ENCODE measurements around the gene PPP1R14C. TPM values are rescaled to one million over a fixed set of nuclear protein-coding genes. Genes with fewer than 3 reads are reported as not detected.

The PPP1R14C gene
- total and polyA plus RNA-seq, 2 donors, result 0.42 to 1.9 TPM

DNA sequence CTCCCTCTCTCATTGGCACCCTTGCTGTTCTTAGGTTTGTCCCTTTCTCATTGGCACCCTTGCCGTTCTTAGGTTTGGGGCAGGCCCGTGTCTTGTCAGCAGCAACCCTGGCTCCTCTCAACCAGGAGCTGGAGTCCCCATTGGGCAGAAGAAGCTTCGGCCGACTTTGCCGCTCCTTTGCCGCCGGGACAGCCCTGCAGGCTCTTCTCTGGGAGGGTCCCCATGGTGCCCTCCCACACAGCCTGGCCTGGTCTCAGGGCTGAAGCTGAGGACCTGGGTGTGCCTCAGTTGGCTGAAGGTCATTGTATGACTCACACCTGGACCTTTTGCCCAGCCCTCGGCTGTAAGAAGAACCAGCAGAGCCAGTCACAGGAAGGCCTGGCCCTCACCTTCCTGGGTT, 59.6 kb downstream of the PPP1R14C start:
- 97% methylated on average over 8 of the region's 8 CpGs for WGBS
- H3K4me1 ChIP-seq (ENCODE audit: control insufficient read depth in 2 of 2, insufficient read depth in 2 of 2, low read length in 2 of 2), result peaks cover 0 to 7% of the 10 kb centered on the region in 2 donors
- H3K4me3 ChIP-seq (ENCODE audit: low read length in 2 of 2), result no peak overlapping the region
- DNase-seq (ENCODE audit: low read depth in 6 of 9, low spot score in 9 of 9), result no peak
- no peaks in the 10 kb centered on the region for H3K9me3 ChIP-seq (ENCODE audit: control insufficient read depth in 2 of 2, insufficient read depth in 1 of 2, low read length in 1 of 2)
- H3K27ac ChIP-seq (ENCODE audit: low read depth in 1 of 2, low read length in 1 of 2), result no peak overlapping the region
- no peaks in the 10 kb centered on the region for H3K36me3 ChIP-seq (ENCODE audit: control insufficient read depth in 2 of 2, insufficient read depth in 2 of 2, low read length in 1 of 2)
- H3K27me3 ChIP-seq (ENCODE audit: control insufficient read depth in 2 of 2, insufficient read depth in 1 of 2, low read length in 1 of 2), result no peaks in the 10 kb centered on the region

DNA sequence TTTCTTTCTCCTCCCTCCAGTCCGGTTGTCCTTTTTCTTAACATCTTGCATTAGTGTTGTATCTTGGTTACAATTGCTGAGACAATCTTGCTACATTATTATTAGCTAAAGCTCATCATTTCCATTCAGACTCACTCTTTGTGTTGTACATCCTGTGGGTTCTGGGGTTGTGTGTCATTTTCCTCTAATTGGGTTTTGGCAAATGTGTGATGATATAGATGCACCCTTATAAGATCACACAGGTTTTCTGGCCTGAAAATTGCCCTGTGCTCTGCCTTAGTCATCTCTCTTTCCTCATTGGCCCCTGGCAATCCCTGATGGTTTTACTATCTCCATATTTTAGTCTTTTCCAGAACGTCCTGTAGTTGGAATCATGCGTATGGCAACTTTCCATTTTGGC, 60.1 kb downstream of the PPP1R14C start:
- no peak for DNase-seq (ENCODE audit: low read depth in 6 of 9, low spot score in 9 of 9)
- no peak overlapping the region for H3K27ac ChIP-seq (ENCODE audit: low read depth in 1 of 2, low read length in 1 of 2)
- WGBS, result 94% methylated on average over 3 of the region's 3 CpGs

DNA sequence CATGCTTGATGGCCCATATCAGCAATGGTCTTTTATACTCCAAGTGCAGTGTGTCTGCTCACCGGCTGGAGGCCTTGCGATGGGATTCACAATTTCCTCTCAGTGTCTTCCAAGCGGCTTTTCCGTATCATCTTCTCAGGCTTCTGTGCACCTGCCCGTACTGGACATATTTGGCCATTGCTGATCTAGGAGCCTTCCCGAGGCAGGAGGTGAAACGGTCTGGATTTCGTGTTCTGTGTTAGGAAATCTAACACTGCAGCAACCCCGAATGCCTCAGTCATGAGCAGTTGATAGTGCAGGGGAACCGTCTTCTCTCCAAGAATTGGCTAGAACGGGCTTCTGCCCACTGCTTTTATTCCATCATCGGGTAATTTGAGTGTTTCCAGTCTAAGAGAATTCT, 60.5 kb downstream of the PPP1R14C start:
- Histone ChIP-seq H3K4me3 (ENCODE audit: low read length in 2 of 2) (no peak overlapping the region), H3K27me3 (ENCODE audit: control insufficient read depth in 2 of 2, insufficient read depth in 1 of 2, low read length in 1 of 2) (no peaks in the 10 kb centered on the region), H3K27ac (ENCODE audit: low read depth in 1 of 2, low read length in 1 of 2) (no peak overlapping the region), H3K9me3 (ENCODE audit: control insufficient read depth in 2 of 2, insufficient read depth in 1 of 2, low read length in 1 of 2) (no peaks in the 10 kb centered on the region), H3K36me3 (ENCODE audit: control insufficient read depth in 2 of 2, insufficient read depth in 2 of 2, low read length in 1 of 2) (no peaks in the 10 kb centered on the region), H3K4me1 (ENCODE audit: control insufficient read depth in 2 of 2, insufficient read depth in 2 of 2, low read length in 2 of 2) (peaks cover 0 to 7% of the 10 kb centered on the region in 2 donors)
- WGBS, result 96% methylated on average over 12 of the region's 12 CpGs
- DNase-seq (ENCODE audit: low read depth in 6 of 9, low spot score in 9 of 9), result no peak

More for the DNA sequence above, 60.1 kb downstream of the PPP1R14C start:
- Histone ChIP-seq H3K27me3 (ENCODE audit: control insufficient read depth in 2 of 2, insufficient read depth in 1 of 2, low read length in 1 of 2) (no peaks in the 10 kb centered on the region), H3K9me3 (ENCODE audit: control insufficient read depth in 2 of 2, insufficient read depth in 1 of 2, low read length in 1 of 2) (no peaks in the 10 kb centered on the region), H3K4me1 (ENCODE audit: control insufficient read depth in 2 of 2, insufficient read depth in 2 of 2, low read length in 2 of 2) (peaks cover 0 to 7% of the 10 kb centered on the region in 2 donors), H3K4me3 (ENCODE audit: low read length in 2 of 2) (no peak overlapping the region), H3K36me3 (ENCODE audit: control insufficient read depth in 2 of 2, insufficient read depth in 2 of 2, low read length in 1 of 2) (no peaks in the 10 kb centered on the region)

DNA sequence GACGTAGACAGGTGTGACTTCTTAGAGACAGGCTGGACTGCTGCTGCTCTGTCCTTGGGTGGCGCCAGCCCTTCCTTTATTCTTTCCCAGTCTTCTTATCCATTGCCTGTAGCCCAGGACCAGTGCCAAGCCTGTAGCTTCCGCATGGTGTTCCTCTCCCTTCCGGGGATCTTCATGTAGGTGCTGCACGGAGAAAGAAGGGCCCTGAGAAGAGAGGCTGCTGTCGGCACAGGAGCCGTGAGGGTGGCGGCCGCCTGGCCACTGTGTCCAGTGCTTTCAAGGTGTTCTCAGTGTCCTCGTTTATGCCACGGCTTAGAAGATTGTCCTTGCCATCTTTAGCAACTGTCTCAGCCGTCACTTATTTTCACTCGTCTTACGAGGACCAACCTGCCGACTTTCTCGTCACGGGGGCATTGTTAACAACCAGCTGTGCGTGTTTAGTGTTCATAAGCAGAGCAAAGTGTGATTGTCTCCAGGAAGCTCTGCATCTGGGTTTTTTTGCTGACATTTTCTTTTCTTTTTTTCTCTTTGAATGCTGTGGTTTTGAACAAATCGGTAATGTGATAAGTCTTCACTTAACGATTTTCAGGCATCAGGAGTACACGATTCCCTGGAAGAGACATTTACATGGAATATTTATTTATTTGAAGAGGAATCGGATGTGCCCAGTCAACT, 61.2 kb downstream of the PPP1R14C start:
- H3K27me3 ChIP-seq (ENCODE audit: control insufficient read depth in 2 of 2, insufficient read depth in 1 of 2, low read length in 1 of 2), result no peaks in the 10 kb centered on the region

DNA sequence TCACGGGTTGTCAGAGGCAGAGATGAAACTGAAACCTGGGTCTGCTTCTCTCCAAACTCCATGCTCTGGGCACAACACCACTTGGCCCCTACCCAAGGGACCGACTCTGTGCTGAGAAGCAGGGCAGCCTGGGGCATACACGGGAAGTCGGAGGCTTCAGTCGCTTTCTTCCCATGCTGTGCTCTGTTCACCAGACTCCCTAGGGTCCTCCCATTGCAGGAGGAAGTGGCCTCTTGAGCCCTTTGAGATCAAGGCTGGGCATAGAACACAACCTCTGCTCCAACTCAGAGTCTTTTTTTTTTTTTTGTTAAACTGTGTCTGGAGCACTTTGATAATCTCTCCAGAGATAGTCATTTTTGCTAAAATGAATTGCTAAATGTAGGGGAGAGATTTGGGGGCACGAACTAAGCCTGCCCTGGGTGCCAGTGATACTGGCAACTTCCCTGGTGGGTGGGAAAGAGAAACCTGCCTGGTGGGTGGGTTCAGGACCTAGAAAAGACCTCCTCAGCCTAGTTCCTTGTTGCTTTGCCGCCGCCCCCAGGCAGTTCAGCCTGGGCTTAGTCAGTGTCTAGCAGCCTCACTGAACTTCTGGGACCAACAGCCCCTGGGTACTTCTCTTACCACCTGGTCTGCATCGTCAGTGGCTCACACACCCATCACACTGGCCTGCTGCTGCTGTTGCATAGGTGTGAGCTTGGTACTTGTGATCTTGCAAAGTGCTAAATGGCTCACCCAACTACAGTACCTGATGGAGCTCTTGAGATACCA, 62.0 kb downstream of the PPP1R14C start:
- H3K36me3 ChIP-seq (ENCODE audit: control insufficient read depth in 2 of 2, insufficient read depth in 2 of 2, low read length in 1 of 2), result no peaks in the 10 kb centered on the region
- H3K9me3 ChIP-seq (ENCODE audit: control insufficient read depth in 2 of 2, insufficient read depth in 1 of 2, low read length in 1 of 2), result no peaks in the 10 kb centered on the region
- H3K4me3 ChIP-seq (ENCODE audit: low read length in 2 of 2), result no peak overlapping the region
- peaks cover 0 to 7% of the 10 kb centered on the region in 2 donors for H3K4me1 ChIP-seq (ENCODE audit: control insufficient read depth in 2 of 2, insufficient read depth in 2 of 2, low read length in 2 of 2)
- peak in 1 of 9 donors; percentile 3 for DNase-seq (ENCODE audit: low read depth in 6 of 9, low spot score in 9 of 9)
- 57% methylated on average over 9 of the region's 9 CpGs for WGBS
- H3K27me3 ChIP-seq (ENCODE audit: control insufficient read depth in 2 of 2, insufficient read depth in 1 of 2, low read length in 1 of 2), result no peaks in the 10 kb centered on the region
- H3K27ac ChIP-seq (ENCODE audit: low read depth in 1 of 2, low read length in 1 of 2), result no peak overlapping the region

More for the DNA sequence above, 61.2 kb downstream of the PPP1R14C start:
- H3K4me1 ChIP-seq (ENCODE audit: control insufficient read depth in 2 of 2, insufficient read depth in 2 of 2, low read length in 2 of 2), result peaks cover 0 to 7% of the 10 kb centered on the region in 2 donors
- no peak overlapping the region for H3K27ac ChIP-seq (ENCODE audit: low read depth in 1 of 2, low read length in 1 of 2)
- H3K36me3 ChIP-seq (ENCODE audit: control insufficient read depth in 2 of 2, insufficient read depth in 2 of 2, low read length in 1 of 2), result no peaks in the 10 kb centered on the region
- no peaks in the 10 kb centered on the region for H3K9me3 ChIP-seq (ENCODE audit: control insufficient read depth in 2 of 2, insufficient read depth in 1 of 2, low read length in 1 of 2)
- 93% methylated on average over 22 of the region's 22 CpGs for WGBS
- DNase-seq (ENCODE audit: low read depth in 6 of 9, low spot score in 9 of 9), result no peak
- H3K4me3 ChIP-seq (ENCODE audit: low read length in 2 of 2), result no peak overlapping the region

DNA sequence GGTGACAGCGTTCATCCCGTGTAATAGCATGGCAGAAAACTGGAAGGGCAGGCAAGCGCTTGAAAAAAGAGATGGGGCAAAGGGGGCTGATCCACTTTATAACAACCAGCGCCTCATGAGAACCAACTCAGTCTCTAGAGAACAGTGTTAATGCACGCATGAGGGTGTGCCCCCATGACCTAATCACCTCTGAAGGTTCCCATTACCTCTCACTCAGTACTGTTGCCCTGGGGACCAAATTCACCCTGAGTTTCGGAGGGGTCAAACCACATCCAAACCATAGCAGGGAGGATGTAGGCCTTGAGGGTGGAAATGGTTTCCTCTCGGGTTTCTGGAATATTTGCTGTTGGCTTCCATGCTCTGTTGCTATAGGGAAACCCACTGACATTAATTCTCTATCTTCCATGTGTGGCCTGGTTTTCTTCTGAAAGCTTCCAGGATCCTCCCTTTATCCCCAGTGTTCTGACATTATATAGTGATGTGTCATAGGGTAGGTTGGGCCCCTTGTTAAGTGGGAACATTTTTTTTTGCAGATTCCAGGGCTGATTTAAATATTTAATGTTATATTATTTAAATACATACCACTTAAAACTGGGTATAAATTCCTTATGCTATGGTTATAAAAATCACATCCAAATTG, 65.2 kb downstream of the PPP1R14C start:
- Histone ChIP-seq H3K36me3 (ENCODE audit: control insufficient read depth in 2 of 2, insufficient read depth in 2 of 2, low read length in 1 of 2) (no peaks in the 10 kb centered on the region), H3K27ac (ENCODE audit: low read depth in 1 of 2, low read length in 1 of 2) (no peak overlapping the region), H3K9me3 (ENCODE audit: control insufficient read depth in 2 of 2, insufficient read depth in 1 of 2, low read length in 1 of 2) (no peaks in the 10 kb centered on the region), H3K4me1 (ENCODE audit: control insufficient read depth in 2 of 2, insufficient read depth in 2 of 2, low read length in 2 of 2) (peaks cover 0 to 7% of the 10 kb centered on the region in 2 donors), H3K4me3 (ENCODE audit: low read length in 2 of 2) (no peak overlapping the region), H3K27me3 (ENCODE audit: control insufficient read depth in 2 of 2, insufficient read depth in 1 of 2, low read length in 1 of 2) (no peaks in the 10 kb centered on the region)
- DNase-seq (ENCODE audit: low read depth in 6 of 9, low spot score in 9 of 9), result no peak
- WGBS, result 97% methylated on average over 7 of the region's 7 CpGs

DNA sequence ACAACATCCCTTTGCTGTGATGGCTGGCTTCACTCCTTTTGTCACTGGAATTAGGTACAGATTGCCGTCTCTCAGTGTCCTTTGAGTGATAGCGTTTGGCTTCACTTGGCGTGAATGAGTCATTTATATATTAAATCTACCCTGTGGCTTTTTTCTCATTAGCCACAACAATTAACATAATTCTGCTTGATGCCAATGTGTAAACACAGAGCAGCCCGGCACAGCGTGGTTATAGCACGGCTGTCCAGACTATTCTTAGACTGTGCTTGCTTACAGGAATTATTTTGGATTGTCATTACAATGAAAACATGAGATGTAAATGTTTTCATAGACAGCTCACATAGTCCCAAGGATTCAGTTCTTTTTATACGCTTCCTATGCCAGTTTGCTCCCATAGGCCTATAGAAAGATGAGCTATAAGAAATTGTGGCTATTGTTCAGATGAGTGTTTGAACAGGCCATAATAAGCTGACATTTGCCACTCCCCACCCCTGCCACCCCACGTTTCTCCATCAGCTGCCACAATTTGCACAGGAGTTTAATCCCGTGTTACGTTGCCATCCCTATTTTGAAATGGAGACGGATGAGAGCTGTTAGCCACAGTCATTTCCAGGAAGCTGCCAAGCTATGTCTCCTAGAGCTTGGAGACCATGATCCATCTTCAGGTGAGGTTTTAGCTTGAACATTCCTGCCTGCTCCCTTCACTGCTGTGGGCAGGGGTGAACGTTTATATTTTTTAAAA, 65.9 kb downstream of the PPP1R14C start:
- no peak overlapping the region for H3K27ac ChIP-seq (ENCODE audit: low read depth in 1 of 2, low read length in 1 of 2)
- no peak overlapping the region for H3K4me3 ChIP-seq (ENCODE audit: low read length in 2 of 2)
- 95% methylated on average over 12 of the region's 12 CpGs for WGBS
- H3K27me3 ChIP-seq (ENCODE audit: control insufficient read depth in 2 of 2, insufficient read depth in 1 of 2, low read length in 1 of 2), result no peaks in the 10 kb centered on the region
- peaks cover 0 to 7% of the 10 kb centered on the region in 2 donors for H3K4me1 ChIP-seq (ENCODE audit: control insufficient read depth in 2 of 2, insufficient read depth in 2 of 2, low read length in 2 of 2)
- H3K9me3 ChIP-seq (ENCODE audit: control insufficient read depth in 2 of 2, insufficient read depth in 1 of 2, low read length in 1 of 2), result no peaks in the 10 kb centered on the region
- no peak for DNase-seq (ENCODE audit: low read depth in 6 of 9, low spot score in 9 of 9)
- no peaks in the 10 kb centered on the region for H3K36me3 ChIP-seq (ENCODE audit: control insufficient read depth in 2 of 2, insufficient read depth in 2 of 2, low read length in 1 of 2)

DNA sequence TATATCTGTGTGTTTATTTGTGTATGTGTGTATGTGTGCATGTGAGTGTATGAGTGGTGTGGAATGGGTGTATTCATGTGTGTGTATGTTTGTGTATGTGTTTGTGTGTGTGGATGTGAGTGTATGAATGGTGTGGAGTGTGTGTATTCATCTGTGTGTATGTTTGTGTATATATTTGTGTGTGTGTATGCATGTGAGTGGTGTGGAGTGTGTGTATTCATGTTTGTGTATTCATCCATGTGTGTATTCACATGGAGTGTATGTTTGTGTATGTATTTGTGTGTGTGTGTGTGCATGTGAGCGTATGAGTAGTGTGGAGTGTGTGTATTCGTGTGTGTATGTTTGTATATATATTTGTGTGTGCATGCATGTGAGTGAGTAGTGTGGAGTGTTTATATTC, 66.6 kb downstream of the PPP1R14C start:
- H3K4me1 ChIP-seq (ENCODE audit: control insufficient read depth in 2 of 2, insufficient read depth in 2 of 2, low read length in 2 of 2), result peaks cover 0 to 7% of the 10 kb centered on the region in 2 donors
- H3K9me3 ChIP-seq (ENCODE audit: control insufficient read depth in 2 of 2, insufficient read depth in 1 of 2, low read length in 1 of 2), result no peaks in the 10 kb centered on the region
- H3K27ac ChIP-seq (ENCODE audit: low read depth in 1 of 2, low read length in 1 of 2), result no peak overlapping the region
- H3K27me3 ChIP-seq (ENCODE audit: control insufficient read depth in 2 of 2, insufficient read depth in 1 of 2, low read length in 1 of 2), result no peaks in the 10 kb centered on the region
- 97% methylated on average over 2 of the region's 2 CpGs for WGBS
- DNase-seq (ENCODE audit: low read depth in 6 of 9, low spot score in 9 of 9), result no peak
- no peak overlapping the region for H3K4me3 ChIP-seq (ENCODE audit: low read length in 2 of 2)
- no peaks in the 10 kb centered on the region for H3K36me3 ChIP-seq (ENCODE audit: control insufficient read depth in 2 of 2, insufficient read depth in 2 of 2, low read length in 1 of 2)
